HG03571 (cell line): Measurements from ENCODE around the gene PCDHB10.
"Not testable (repeated sequence)": the region's sequence is repeated elsewhere in the genome, so short reads cannot be mapped to it uniquely, and the experiment has no call there.

ENCODE experiments used
- ATAC-seq: cut with Tn5 transposase; IDR thresholded peaks from one replicate; pipeline ENCODE4 v1.9.1; 2021; ENCODE audit not compliant: unreplicated experiment

Gene PCDHB10

GRCh38 chr5:141192110-141192725, at the start of gene PCDHB10:
Gene PCDHB10, plus strand, starts transcription at chr5:141192353. Its CDS starts 200 bp downstream, at chr5:141192553.
- ATAC-seq: no peak

GRCh38 chr5:141149812-141150211, 42.3 kb upstream of the PCDHB10 start, which contains the start of gene PCDHB6:
Gene PCDHB6, plus strand, starts transcription at chr5:141150057. Its CDS starts 201 bp downstream, at chr5:141150258.
- ATAC-seq: no peak

- ATAC-seq: no peak
Observed at GRCh38 chr5:141150224-141150992, 41.7 kb upstream of the PCDHB10 start.

GRCh38 chr5:141150993-141151325, 41.2 kb upstream of the PCDHB10 start:
- no peak for ATAC-seq

- not testable (repeated sequence) for ATAC-seq
Observed at GRCh38 chr5:141151632-141152031, 40.5 kb upstream of the PCDHB10 start.

- not testable (repeated sequence) for ATAC-seq
Observed at GRCh38 chr5:141152096-141152495, 40.1 kb upstream of the PCDHB10 start.

GRCh38 chr5:141155540-141156374, 36.4 kb upstream of the PCDHB10 start:
- ATAC-seq: no peak

- ATAC-seq: not testable (repeated sequence)
Observed at GRCh38 chr5:141157356-141157755, 34.8 kb upstream of the PCDHB10 start.

GRCh38 chr5:141157901-141158300, 34.3 kb upstream of the PCDHB10 start:
- ATAC-seq: not testable (repeated sequence)

GRCh38 chr5:141172381-141173204, 19.6 kb upstream of the PCDHB10 start, which contains the start of gene PCDHB7:
Gene PCDHB7, plus strand, starts transcription at chr5:141172644. Its CDS starts 192 bp downstream, at chr5:141172836.
- ATAC-seq: no peak

GRCh38 chr5:141174291-141175104, 17.7 kb upstream of the PCDHB10 start:
- not testable (repeated sequence) for ATAC-seq

- ATAC-seq: no peak
Observed at GRCh38 chr5:141175933-141176332, 16.2 kb upstream of the PCDHB10 start.

- not testable (repeated sequence) for ATAC-seq
Observed at GRCh38 chr5:141177577-141178191, 14.5 kb upstream of the PCDHB10 start, which contains the start of gene PCDHB8. Gene PCDHB8, plus strand, starts transcription at chr5:141177790. Its CDS starts 245 bp downstream, at chr5:141178035.

GRCh38 chr5:141179371-141179770, 12.8 kb upstream of the PCDHB10 start:
- ATAC-seq: not testable (repeated sequence)

- ATAC-seq: not testable (repeated sequence)
Observed at GRCh38 chr5:141179876-141180275, 12.3 kb upstream of the PCDHB10 start.

GRCh38 chr5:141180313-141180712, 11.8 kb upstream of the PCDHB10 start:
- ATAC-seq: no peak

GRCh38 chr5:141182248-141182647, 9.9 kb upstream of the PCDHB10 start, which contains the start of gene PCDHB16:
Gene PCDHB16, plus strand, starts transcription at chr5:141182387. Its CDS starts 173 bp downstream, at chr5:141182560.
- no peak for ATAC-seq

GRCh38 chr5:141184117-141184855, 7.9 kb upstream of the PCDHB10 start:
- ATAC-seq: not testable (repeated sequence)
